Femur (tissue), 1 donor: ENCODE data around the gene TLR9.
"Not testable (repeated sequence)": the region's sequence is repeated elsewhere in the genome, so short reads cannot be mapped to it uniquely, and the experiment has no call there.

ENCODE experiments used
- DNase-seq: peaks from one replicate; pipeline ENCODE4 v3.0.0-alpha.2; 2017

TLR9 gene

GRCh38 chr3:52194485-52195290, 30.8 kb downstream of the TLR9 start:
- DNase-seq = peak; percentile 29

- DNase-seq = peak; percentile 54
Observed at GRCh38 chr3:52193065-52193464, 32.4 kb downstream of the TLR9 start.

- DNase-seq = no peak
Observed at GRCh38 chr3:52191663-52192062, 33.8 kb downstream of the TLR9 start.

GRCh38 chr3:52190294-52191074, 35.0 kb downstream of the TLR9 start:
- DNase-seq = peak; percentile 74

- no peak for DNase-seq
Observed at GRCh38 chr3:52188556-52188955, 36.9 kb downstream of the TLR9 start.

- DNase-seq = no peak
Observed at GRCh38 chr3:52186729-52187128, 38.7 kb downstream of the TLR9 start.

GRCh38 chr3:52185837-52186236, 39.6 kb downstream of the TLR9 start:
- no peak for DNase-seq

GRCh38 chr3:52185311-52185710, 40.1 kb downstream of the TLR9 start:
- DNase-seq = no peak

GRCh38 chr3:52184690-52185089, 40.8 kb downstream of the TLR9 start:
- DNase-seq = no peak

- no peak for DNase-seq
Observed at GRCh38 chr3:52183786-52184445, 41.5 kb downstream of the TLR9 start.

GRCh38 chr3:52182691-52183090, 42.8 kb downstream of the TLR9 start:
- DNase-seq = no peak

- no peak for DNase-seq
Observed at GRCh38 chr3:52182196-52182595, 43.2 kb downstream of the TLR9 start.

- no peak for DNase-seq
Observed at GRCh38 chr3:52181543-52181942, 43.9 kb downstream of the TLR9 start.

- DNase-seq = no peak
Observed at GRCh38 chr3:52178537-52178936, 46.9 kb downstream of the TLR9 start.

GRCh38 chr3:52178126-52178525, 47.3 kb downstream of the TLR9 start:
- not testable (repeated sequence) for DNase-seq

- no peak for DNase-seq
Observed at GRCh38 chr3:52177701-52178042, 47.8 kb downstream of the TLR9 start.

GRCh38 chr3:52176951-52177700, 48.3 kb downstream of the TLR9 start:
- DNase-seq = no peak

GRCh38 chr3:52176180-52176752, 49.2 kb downstream of the TLR9 start:
- no peak for DNase-seq

GRCh38 chr3:52175416-52176179, 49.8 kb downstream of the TLR9 start:
- DNase-seq = no peak

- DNase-seq = no peak
Observed at GRCh38 chr3:52174896-52175295, 50.5 kb downstream of the TLR9 start.

GRCh38 chr3:52173101-52173500, 52.3 kb downstream of the TLR9 start:
- no peak for DNase-seq

- DNase-seq = no peak
Observed at GRCh38 chr3:52172262-52172757, 53.1 kb downstream of the TLR9 start.
